Heart right ventricle (tissue), 16 donors: Measurements from ENCODE around the gene SMIM27. TPM values are rescaled to one million over a fixed set of nuclear protein-coding genes. Genes with fewer than 3 reads are reported as not detected.
"Not testable (repeated sequence)": the region's sequence is repeated elsewhere in the genome, so short reads cannot be mapped to it uniquely, and the experiment has no call there.

Experiments
- ATAC-seq, 8 donors: fragments of 200-7000 bp; cut with Tn5 transposase; one replicate each; pipeline ENCODE4 v1.9.1; 2020; ENCODE audit warnings: mild to moderate bottlenecking in 8 of 8, moderate library complexity in 8 of 8, moderate number of reproducible peaks in 1 of 8
- DNase-seq, 2 donors: peaks; one replicate each; pipeline ENCODE4 v3.0.0-alpha.2; 2020
- H3K27ac ChIP-seq, 10 donors: fragments of 200-600 bp; sonication (generic) in 2 of 10; one replicate each; pipeline versions ENCODE4 v1.5.0 to v1.8.0; 2020 to 2022; ENCODE audit warnings: mild to moderate bottlenecking in 3 of 10
- H3K27me3 ChIP-seq, 7 donors: fragments of 200-600 bp; one replicate each; pipeline ENCODE4 v1.8.0; 2021 to 2022; ENCODE audit warnings: mild to moderate bottlenecking in 2 of 7
- H3K36me3 ChIP-seq, 9 donors: fragments of 200-600 bp; sonication (generic) in 1 of 9; one replicate each; pipeline versions ENCODE4 v1.5.0 to v1.8.0; 2020 to 2022; ENCODE audit warnings: mild to moderate bottlenecking in 2 of 9
- H3K4me1 ChIP-seq, 9 donors: fragments of 200-600 bp; sonication (generic) in 1 of 9; one replicate each; pipeline versions ENCODE4 v1.5.0 to v1.8.0; 2020 to 2022; ENCODE audit warnings: mild to moderate bottlenecking in 4 of 9
- H3K4me3 ChIP-seq, 10 donors: fragments of 200-600 bp; sonication (generic) in 2 of 10; one replicate each; pipeline versions ENCODE4 v1.5.0 to v1.8.0; 2020 to 2022; ENCODE audit warnings: mild to moderate bottlenecking in 7 of 10, moderate library complexity in 2 of 10
- H3K9me3 ChIP-seq, 11 donors: fragments of 200-600 bp in 10 of 11; sonication (generic) in 2 of 11; one replicate each; pipeline versions ENCODE4 v1.5.0 to v1.8.0; 2013 to 2022; ENCODE audit warnings: mild to moderate bottlenecking in 2 of 11, control low read depth in 1 of 11, moderate library complexity in 1 of 11
- WGBS, 2 donors: extraction: QIAGEN DNeasy Blood & Tissue Kit; methylation state at CpG; one replicate each; pipeline ENCODE4 v1.1.7; 2013; ENCODE audit warnings: inconsistent platforms in 1 of 2; 5-methylcytosine and 5-hydroxymethylcytosine counted together
- intact Hi-C, 10 donors: fragments of 100-400 bp; cut with DNase I; formaldehyde crosslinking; loops; one replicate each; pipeline versions ENCODE4 v1.11.1 to v1.14.2; 2022
- polyA plus RNA-seq, 2 donors: library from polyadenylated mRNA; stranded (reverse); fragments of 200-250 nt; gene quantifications; one replicate each; pipeline ENCODE4 v1.2.3, GENCODE V29; 2013
- total RNA-seq, 10 donors: library from RNA; stranded (reverse); fragmentation: NEBNext Ultra II Directional in 3 of 10; extraction: Animal tissue kit (Norgen Biotek cat#: 25700) in 3 of 10; gene quantifications; one replicate each; pipeline versions ENCODE4 v1.2.1 to v1.2.4, GENCODE V29; 2021 to 2023
- TF ChIP-seq, protein P1 (sequence below), 9 donors: fragments of 200-600 bp; sonication (generic) in 2 of 9; IDR thresholded peaks; one replicate each; pipeline versions ENCODE4 v1.5.0 to v1.8.0; 2021 to 2022; ENCODE audit warnings: antibody characterized with exemption in 9 of 9, mild to moderate bottlenecking in 5 of 9, moderate library complexity in 1 of 9
- donor health status: Arrhythmogenic right ventricular cardiomyopathy.
- donor health status: ischemic (EF 13 %, LVEDD 7.1; RV severe dilation, severe dysfunction).
- donor health status: healthy with polysubstance abuse.
- donor health status: DM: no; HTN: yes; CAD: no.
- donor health status: DM: no; HTN: no; CAD: no.
- donor health status: ischemic (EF 25% LVEDD 6.9; RV normal size, moderate dysfunction).
- donor health status: ischemic (EF 25% LVEDD 5.7; RV mildly dilated, moderate dysfunction).
- donor health status: healthy.
- donor health status: DM: yes; HTN: yes; CAD: no.
- donor health status: Ischemic cardiomyopathy.
- donor health status: ischemic (EF 35%, LVEDD 5.7; RV mildly dilated, moderate dysfunction).
- donor health status: nonischemic (EF 11% LVEDD 7.7; RV severe dilation, severe dysfunction).
- donor health status: DM: yes; HTN: yes; CAD: no.
- donor health status: PGD.
- donor health status: ischemic (EF 29% LVEDD 5.4; RV normal size, mild dysfunction).
- donor health status: nonischemic (EF 23%, LVEDD 6.1; RV moderate dilation, normal function).

The SMIM27 gene
- total and polyA plus RNA-seq, 12 donors: 3.6 to 19.6 (median 14.8) TPM

DNA sequence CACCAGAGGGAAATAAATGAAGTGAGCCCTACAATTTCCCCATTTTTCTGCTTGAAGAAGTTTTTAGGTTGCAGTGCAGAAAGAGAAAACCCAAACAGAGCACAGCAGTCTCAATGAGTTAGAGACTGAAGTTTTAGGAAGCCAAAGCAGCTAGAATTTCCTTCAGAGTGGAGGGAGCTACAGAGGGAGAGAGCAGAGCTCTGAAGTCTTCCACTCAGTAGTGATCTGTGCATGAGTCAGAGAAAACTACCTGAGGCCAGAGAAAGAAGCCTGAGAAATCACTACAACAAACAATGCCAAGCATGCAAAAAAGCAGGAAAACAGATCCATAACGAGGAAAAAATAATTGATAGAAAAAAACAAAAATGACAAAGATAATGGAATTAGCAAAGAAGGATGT lies 38.8 kb downstream of the SMIM27 start:
- no peak overlapping the region for H3K4me3 ChIP-seq
- intact Hi-C loops: loop anchor here in 2 of 10 donors (5.0 to 10.0 kb wide), 2 partner anchors 46 to 184 kb away; partner anchors contain the start of gene TAF1L (in 1 of the 2)
- DNase-seq (no peak), ATAC-seq (no peak)
- no peak overlapping the region for H3K27ac ChIP-seq
- TF ChIP-seq, protein P1, sequence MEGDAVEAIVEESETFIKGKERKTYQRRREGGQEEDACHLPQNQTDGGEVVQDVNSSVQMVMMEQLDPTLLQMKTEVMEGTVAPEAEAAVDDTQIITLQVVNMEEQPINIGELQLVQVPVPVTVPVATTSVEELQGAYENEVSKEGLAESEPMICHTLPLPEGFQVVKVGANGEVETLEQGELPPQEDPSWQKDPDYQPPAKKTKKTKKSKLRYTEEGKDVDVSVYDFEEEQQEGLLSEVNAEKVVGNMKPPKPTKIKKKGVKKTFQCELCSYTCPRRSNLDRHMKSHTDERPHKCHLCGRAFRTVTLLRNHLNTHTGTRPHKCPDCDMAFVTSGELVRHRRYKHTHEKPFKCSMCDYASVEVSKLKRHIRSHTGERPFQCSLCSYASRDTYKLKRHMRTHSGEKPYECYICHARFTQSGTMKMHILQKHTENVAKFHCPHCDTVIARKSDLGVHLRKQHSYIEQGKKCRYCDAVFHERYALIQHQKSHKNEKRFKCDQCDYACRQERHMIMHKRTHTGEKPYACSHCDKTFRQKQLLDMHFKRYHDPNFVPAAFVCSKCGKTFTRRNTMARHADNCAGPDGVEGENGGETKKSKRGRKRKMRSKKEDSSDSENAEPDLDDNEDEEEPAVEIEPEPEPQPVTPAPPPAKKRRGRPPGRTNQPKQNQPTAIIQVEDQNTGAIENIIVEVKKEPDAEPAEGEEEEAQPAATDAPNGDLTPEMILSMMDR (IDR thresholded peaks at IDR 0.05): no peak
- WGBS, 2 donors: 70 to 74% methylated on average over 1 of the region's 1 CpG
- no peaks in the 10 kb centered on the region for H3K9me3 ChIP-seq
- H3K27me3 ChIP-seq: peaks cover 0 to 15% (median 8%) of the 10 kb centered on the region in 7 donors
- H3K4me1 ChIP-seq: no peaks in the 10 kb centered on the region
- H3K36me3 ChIP-seq: no peaks in the 10 kb centered on the region

DNA sequence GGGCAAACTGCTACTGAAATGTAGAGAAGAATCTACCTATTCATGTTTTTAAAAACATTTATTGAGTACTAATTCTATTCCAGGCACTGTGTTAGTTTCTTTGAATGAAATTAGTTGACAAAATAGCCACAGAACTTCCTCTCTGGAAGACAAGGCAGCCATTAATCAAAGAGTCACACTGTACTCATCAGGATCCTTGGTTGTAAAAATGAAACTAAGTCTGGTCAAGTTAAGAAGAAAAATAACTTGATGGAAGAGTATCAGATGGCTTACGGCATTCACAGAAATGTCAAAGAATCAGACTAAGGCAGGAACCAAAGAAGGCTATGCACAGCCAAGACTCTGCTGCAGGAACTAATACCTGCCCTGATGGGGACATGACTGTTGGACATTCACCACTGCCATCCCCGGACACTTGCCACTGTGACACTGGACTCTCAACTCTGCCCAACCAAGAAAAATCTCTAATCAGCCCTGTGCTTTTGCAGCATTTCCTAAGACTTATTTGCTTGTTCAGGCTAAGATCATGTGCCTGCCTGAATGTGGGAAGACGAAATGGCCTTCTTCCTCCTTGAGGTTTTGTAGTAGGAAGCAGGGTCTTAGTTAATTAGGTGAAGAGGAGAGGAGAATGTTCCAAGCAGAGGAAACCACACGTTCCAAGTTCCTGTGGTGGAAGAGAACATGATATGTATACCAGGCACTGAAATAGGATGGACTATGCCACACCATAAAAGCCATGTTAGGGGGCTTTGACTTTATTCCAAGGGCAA lies 44.2 kb downstream of the SMIM27 start:
- intact Hi-C loops: loop anchor here in 1 of 10 donors (10.0 kb wide), 1 partner anchor 179 kb away; no protein-coding TSS in a partner anchor

DNA sequence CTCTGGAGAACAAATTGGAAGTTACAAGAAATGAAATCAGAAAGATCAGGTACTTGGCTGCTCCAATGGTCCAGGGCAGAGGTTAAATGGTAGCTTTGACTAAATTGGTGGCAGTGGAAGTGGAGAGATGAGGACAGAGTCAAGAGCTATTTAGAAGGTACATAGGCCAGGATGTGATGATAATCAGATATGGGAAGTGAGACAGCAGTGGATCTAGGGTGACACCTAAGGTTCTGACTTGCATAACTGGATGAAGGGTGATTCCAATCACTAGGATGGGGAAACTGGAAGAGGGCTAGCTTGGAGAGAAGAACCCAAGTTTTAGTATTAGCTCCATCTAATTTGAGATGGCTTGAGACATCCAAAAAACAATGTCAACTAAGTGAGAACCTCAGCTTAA lies 44.8 kb downstream of the SMIM27 start:
- H3K9me3 ChIP-seq: peaks cover 0 to 7% (median 0%) of the 10 kb centered on the region in 11 donors
- H3K27ac ChIP-seq: no peak overlapping the region
- intact Hi-C loops: loop anchor here in 1 of 10 donors (10.0 kb wide), 1 partner anchor 178 kb away; no protein-coding TSS in a partner anchor
- peaks cover 0 to 12% (median 0%) of the 10 kb centered on the region in 7 donors for H3K27me3 ChIP-seq
- no peak for ATAC-seq
- no peak overlapping the region for H3K4me3 ChIP-seq
- no peak for DNase-seq
- no peaks in the 10 kb centered on the region for H3K36me3 ChIP-seq
- TF ChIP-seq, protein P1 (IDR thresholded peaks at IDR 0.05): no peak
- H3K4me1 ChIP-seq: no peaks in the 10 kb centered on the region

More for the DNA sequence above, 44.2 kb downstream of the SMIM27 start:
- no peaks in the 10 kb centered on the region for H3K36me3 ChIP-seq
- H3K4me3 ChIP-seq: no peak overlapping the region
- 69 to 70% methylated on average over 4 of the region's 4 CpGs for WGBS, 2 donors
- H3K27ac ChIP-seq: no peak overlapping the region
- H3K27me3 ChIP-seq: peaks cover 0 to 12% (median 0%) of the 10 kb centered on the region in 7 donors
- DNase-seq (no peak), ATAC-seq (no peak)
- H3K9me3 ChIP-seq: peaks cover 0 to 7% (median 0%) of the 10 kb centered on the region in 11 donors
- no peaks in the 10 kb centered on the region for H3K4me1 ChIP-seq
- TF ChIP-seq, protein P1 (IDR thresholded peaks at IDR 0.05): no peak

DNA sequence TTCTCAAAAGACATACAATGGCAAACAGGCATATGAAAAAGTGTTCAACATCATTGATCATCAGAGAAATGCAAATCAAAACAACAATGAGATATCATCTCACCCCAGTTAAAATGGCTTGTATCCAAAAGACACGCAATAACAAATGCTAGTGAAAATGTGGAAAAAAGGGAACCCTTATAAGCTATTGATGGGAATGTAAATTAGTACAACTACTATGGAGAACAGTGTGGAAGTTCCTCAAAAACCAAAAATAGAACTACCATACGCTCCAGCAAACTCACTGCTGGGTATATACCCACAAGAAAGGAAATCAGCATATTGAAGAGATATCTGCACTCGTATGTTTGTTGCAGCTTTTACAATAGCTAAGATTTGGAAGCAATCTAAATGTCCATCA lies 46.9 kb downstream of the SMIM27 start:
- ATAC-seq: not testable (repeated sequence)
- WGBS, 2 donors: 70 to 71% methylated on average over 3 of the region's 3 CpGs

More for the DNA sequence above, 46.9 kb downstream of the SMIM27 start:
- H3K4me1 ChIP-seq, H3K36me3 ChIP-seq, H3K4me3 ChIP-seq, H3K27ac ChIP-seq, H3K9me3 ChIP-seq, DNase-seq: not testable (repeated sequence)
- H3K27me3 ChIP-seq: peaks cover 0 to 15% (median 0%) of the 10 kb centered on the region in 7 donors
- intact Hi-C loops: loop anchor here in 1 of 10 donors (10.0 kb wide), 1 partner anchor 176 kb away; no protein-coding TSS in a partner anchor

Other genes with a start within 250 kb of the SMIM27 start
- gene ACO1, start 167.7 kb upstream of the SMIM27 start, total RNA-seq: 10 to 100 TPM; 55.2 to 77.6 (median 66.3) TPM
- gene ACO1, start 167.7 kb upstream of the SMIM27 start, polyA plus RNA-seq: 10 to 100 TPM in 1 of 2 donors, 1 to 10 TPM in 1; 7.1 to 25.8 TPM
- gene RIGI, start 26.1 kb upstream of the SMIM27 start, total RNA-seq: 10 to 100 TPM in 1 of 10 donors, 1 to 10 TPM in 9; 3.0 to 15.2 (median 5.0) TPM
- 1 to 10 TPM; 1.5 to 2.3 TPM for gene RIGI, start 26.1 kb upstream of the SMIM27 start, polyA plus RNA-seq
- gene TOPORS, start 259 bp downstream of the SMIM27 start, total RNA-seq: 10 to 100 TPM in 3 of 10 donors, 1 to 10 TPM in 7; 7.4 to 11.1 (median 9.1) TPM
- 1 to 10 TPM; 4.4 to 6.4 TPM for gene TOPORS, start 259 bp downstream of the SMIM27 start, polyA plus RNA-seq
- 100 to 1,000 TPM; 101 to 186 (median 136) TPM for gene NDUFB6, start 20.8 kb downstream of the SMIM27 start, total RNA-seq
- gene NDUFB6, start 20.8 kb downstream of the SMIM27 start, polyA plus RNA-seq: 100 to 1,000 TPM in 1 of 2 donors, 10 to 100 TPM in 1; 52.2 to 105 TPM
- not detected for gene TAF1L, start 83.3 kb downstream of the SMIM27 start, total RNA-seq
- gene TAF1L, start 83.3 kb downstream of the SMIM27 start, polyA plus RNA-seq: under 1 TPM in 1 of 2 donors, not detected in 1; under 0.01 TPM
- not detected for gene TMEM215, start 231.2 kb downstream of the SMIM27 start, total RNA-seq
- not detected for gene TMEM215, start 231.2 kb downstream of the SMIM27 start, polyA plus RNA-seq